ENCODE data around the gene CD302.
"Not testable (repeated sequence)": the region's sequence is repeated elsewhere in the genome, so short reads cannot be mapped to it uniquely, and the experiment has no call there.

The CD302 gene

GRCh38 chr2:159797543-159798375 lies at the start of gene CD302:
CD302 (minus strand) TSS chr2:159798208; CDS start chr2:159798198, 10 bp downstream.
- peak in 2 of 4 experiments; percentile 16 to 20 for DNase-seq

- no peak for DNase-seq
Measured at GRCh38 chr2:159846564-159846963, 48.6 kb upstream of the CD302 start.

DNA sequence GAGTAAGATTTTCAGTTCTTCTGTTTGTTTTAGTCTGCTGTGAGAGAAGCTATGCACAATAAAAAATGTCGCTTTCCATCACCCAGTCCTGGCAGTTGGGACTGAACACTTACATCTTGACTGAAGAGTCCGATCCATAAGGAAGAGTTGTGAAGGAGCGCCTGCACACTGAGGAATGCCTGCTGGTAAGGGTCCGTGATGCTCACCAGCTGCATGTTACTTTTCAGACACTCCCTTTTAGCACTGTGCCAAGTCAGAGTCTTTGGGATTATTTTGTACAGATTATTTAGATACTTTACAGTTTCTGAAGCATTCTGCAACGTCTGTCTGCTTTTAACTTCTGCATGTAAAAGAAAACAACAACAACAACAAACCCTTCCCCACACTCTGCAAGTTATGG lies 42.6 kb upstream of the CD302 start:
- DNase-seq = no peak

GRCh38 chr2:159832858-159833257 lies 34.9 kb upstream of the CD302 start:
- DNase-seq = no peak

DNA sequence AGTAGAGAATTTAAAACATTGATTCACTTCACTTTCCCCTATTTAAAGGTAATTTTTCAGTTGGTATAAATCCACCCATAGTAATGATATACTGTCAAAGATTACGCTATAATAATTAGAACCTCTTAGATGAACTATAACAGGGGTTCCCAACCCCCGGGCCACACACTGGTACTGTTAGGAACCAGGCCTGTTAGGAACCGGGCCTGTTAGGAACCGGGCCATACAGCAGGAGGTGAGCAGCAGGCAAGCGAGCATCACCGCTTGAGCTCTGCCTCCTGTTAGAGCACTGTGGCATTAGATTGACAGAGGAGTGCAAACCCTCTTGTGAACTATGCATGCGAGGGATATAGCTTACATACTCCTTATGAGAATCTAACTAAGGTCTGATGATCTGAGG lies 34.0 kb upstream of the CD302 start:
- no peak for DNase-seq

- DNase-seq = no peak
Measured at GRCh38 chr2:159829376-159829775, 31.4 kb upstream of the CD302 start.

DNA sequence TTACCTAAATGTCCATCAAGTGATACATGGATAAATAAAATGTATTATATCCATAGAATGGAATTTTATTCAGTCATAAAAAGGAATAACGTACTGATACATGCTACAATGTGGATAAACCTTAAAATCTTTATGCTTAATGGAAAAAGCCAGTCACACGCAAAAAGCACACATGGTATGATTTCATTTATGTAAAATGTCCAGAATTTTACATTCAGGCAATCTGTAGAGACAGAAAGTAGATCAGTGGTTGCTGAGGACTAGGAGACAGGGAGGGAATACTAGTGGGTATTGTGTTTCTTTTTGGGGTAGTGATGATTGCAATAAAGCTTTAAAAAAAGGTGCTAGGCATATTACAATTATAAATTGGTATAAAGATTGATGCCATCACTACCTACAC lies 30.7 kb upstream of the CD302 start:
- no peak for DNase-seq

- DNase-seq = not testable (repeated sequence)
Measured at GRCh38 chr2:159822478-159822833, 24.4 kb upstream of the CD302 start.

GRCh38 chr2:159821775-159822477 lies 23.9 kb upstream of the CD302 start:
- DNase-seq = not testable (repeated sequence)

DNA sequence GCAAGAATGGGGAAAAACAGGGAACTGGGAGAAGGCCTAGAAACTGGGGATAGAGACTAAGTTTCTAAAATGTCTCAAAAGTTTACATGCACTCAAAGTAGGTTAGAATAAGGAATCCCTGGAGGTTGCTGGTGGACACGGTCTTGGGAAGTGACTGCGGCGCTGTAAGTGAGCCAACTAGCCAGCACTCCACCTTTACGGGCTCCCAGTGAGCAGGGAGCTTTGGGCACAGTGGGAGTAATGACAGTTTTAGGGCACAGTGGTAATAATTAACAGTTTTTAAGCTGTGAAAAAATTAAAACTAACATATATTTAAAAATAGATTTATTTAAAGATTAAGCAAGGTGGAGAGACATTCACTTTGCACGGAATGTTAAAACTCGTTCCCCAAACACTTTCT lies 20.9 kb upstream of the CD302 start:
- DNase-seq = no peak

GRCh38 chr2:159817283-159817682 lies 19.3 kb upstream of the CD302 start:
- DNase-seq = no peak

DNA sequence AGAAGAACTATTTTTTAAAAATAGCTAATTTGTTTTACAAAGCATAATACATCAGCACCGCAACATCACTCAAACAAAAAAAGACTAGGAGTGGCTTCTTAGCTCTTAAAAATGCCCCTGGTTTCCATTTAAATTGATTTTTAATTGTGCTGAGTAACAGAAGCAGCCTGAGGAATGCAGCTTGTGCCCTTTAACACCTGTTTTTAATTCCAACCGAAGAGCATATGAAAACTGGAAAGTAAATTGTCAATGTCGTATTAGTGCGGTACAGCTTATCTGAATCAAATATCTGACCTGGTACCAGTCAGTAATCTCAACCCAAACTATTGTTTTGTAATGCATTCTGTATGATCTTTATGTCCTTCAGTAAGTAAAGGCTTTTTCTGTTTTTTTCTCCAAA lies 13.2 kb upstream of the CD302 start:
- no peak for DNase-seq

DNA sequence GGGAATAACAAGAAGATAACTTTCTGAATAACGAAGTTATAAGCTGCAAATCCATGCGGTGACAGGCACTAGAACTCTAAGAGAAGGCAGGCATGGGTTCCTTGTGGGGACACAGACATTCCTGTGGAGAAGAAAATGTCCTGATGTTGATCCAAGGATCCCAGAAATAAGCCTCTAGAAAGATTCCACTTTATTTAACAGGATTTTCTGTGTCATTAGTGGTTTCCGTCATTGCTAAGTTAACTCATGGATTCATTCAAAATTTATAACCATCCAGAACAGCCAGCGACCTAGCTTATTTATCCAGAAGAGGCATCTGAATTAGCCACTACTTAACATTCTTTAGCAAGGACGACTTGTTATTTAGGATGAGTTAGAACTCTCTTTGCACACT lies 10.0 kb upstream of the CD302 start:
- DNase-seq = no peak

- DNase-seq = no peak
Measured at GRCh38 chr2:159807183-159808031, 9.4 kb upstream of the CD302 start.

DNA sequence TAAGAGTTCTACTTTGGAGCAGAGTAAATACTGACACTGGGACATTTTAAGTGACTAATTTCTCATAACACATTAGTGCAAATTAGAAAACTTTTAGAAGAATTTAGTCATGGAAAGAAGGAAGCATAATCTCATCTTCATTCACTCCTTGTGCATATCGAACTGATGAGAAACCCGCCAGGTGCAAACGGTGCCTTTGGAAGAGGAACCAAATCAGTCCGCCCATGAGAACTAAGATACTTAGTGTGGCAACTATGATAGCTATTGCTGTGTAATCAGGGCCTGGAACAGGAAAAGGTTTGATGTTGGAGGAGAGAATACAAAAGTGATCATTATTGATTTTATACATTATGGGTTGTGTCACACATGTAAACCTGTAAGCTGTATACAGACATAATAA lies 6.9 kb upstream of the CD302 start:
- DNase-seq = no peak

DNA sequence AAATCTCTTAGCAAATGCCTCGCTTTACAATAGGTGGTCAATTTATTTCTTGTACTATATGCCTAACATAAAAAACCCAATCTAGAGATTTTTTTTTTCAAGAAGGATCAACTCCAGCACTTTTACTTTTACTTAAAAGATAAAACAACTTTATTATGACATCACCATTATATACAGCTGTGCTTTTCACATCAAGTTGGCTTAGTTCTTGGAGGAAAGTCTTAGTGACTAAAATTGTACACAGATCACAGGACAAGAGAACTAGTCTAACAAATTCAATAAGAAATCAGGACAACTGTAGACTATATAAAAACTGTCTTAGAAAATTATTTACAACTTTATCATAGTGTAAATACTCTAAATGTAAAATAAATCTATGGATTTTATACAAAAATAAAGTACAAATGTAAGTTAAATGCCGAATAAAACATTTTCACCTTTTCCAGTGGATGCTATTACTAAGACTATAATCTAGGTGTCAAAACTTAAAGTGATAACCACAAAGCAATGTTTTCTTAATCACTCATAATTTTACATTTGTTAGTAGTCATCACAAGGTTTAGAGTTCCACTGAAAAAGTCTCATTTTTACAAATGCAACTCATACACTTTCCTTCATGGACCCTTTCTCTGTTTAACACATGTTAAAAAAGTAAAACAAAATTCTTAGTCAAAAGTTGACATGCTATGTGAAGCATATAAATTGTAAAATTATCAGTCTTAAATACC lies 5.4 kb upstream of the CD302 start:
- no peak for DNase-seq

- DNase-seq = no peak
Measured at GRCh38 chr2:159802673-159803072, 4.7 kb upstream of the CD302 start.

DNA sequence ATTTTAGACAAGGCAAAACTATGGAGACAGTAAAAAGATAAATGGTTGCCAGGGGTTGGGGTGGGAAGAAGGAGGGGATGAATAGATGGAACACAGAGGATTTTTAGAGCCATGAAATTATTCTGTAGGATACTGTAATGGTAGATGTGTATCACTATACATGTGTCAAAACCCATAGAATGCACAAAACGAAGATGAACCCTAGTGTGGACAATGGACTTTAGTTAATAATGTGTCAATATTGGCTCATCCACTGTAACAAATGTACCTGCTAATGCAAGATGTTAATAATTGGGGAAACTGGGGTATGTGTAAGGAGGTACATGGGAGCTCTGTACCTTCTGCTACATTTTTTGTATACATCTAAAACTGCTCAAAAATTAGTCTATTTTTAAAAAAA lies 1.8 kb upstream of the CD302 start:
- no peak for DNase-seq

DNA sequence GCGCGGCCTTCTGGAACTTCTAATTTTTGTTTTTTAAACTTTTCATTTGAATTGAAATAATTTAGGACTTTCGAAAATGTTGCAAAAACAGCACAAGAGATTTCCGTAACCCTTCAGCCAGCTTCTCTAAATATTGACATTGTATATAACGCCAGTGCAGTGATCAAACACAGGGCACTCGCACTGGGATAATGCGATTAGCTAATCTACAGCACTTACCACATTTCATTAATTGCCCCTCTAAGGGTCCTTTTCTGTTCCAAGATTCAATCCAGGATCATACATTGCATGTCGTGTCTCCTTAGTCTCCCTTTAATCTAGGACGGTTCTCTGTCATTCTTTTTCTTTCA lies 343 bp upstream of the CD302 start:
- DNase-seq = no peak

DNA sequence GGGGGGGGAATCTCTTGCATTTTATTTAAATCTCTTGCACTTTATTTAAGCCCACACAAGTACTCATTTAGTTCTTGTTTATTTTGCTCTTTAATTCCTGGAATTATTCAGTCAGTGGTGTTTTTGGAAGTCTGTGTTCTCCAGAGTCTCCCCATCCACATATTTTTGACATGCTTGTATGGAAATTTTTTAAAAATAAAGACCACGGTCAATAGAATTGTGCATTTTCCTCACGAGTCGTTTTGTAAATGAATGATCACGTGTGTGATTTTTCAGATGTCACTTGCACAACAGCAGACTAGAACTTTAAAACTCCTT lies 824 bp downstream of the CD302 start:
- DNase-seq = no peak

- DNase-seq = no peak
Measured at GRCh38 chr2:159795841-159796690, 1.9 kb downstream of the CD302 start.

GRCh38 chr2:159793326-159793725 lies 4.7 kb downstream of the CD302 start:
- DNase-seq = no peak

Data from activated naive CD4-positive, alpha-beta T cell (primary cell).